Stomach smooth muscle (tissue), 2 donors: ENCODE measurements around the gene TMEM192.

Source experiments
- H3K27ac ChIP-seq: one replicate; pipeline ENCODE4 v1.7.0; 2013; ENCODE audit warnings: mild to moderate bottlenecking, low read length, inconsistent platforms
- H3K27me3 ChIP-seq, 2 donors: one replicate each; pipeline ENCODE4 v1.7.0; 2013; ENCODE audit warnings: low read length in 2 of 2; ENCODE audit not compliant: insufficient read depth in 2 of 2, control insufficient read depth in 1 of 2
- H3K36me3 ChIP-seq, 2 donors: one replicate each; pipeline ENCODE4 v1.7.0; 2013; ENCODE audit warnings: low read length in 2 of 2; ENCODE audit not compliant: control insufficient read depth in 2 of 2, insufficient read depth in 2 of 2
- H3K4me1 ChIP-seq: one replicate; pipeline ENCODE4 v1.7.0; 2013; ENCODE audit warnings: low read length; ENCODE audit not compliant: control insufficient read depth, insufficient read depth
- H3K4me3 ChIP-seq, 2 donors: one replicate each; pipeline ENCODE4 v1.7.0; 2013; ENCODE audit warnings: low read length in 2 of 2
- H3K9ac ChIP-seq, 2 donors: one replicate each; pipeline ENCODE4 v1.7.0; 2013; ENCODE audit warnings: low read length in 2 of 2, mild to moderate bottlenecking in 1 of 2
- H3K9me3 ChIP-seq, 2 donors: one replicate each; pipeline ENCODE4 v1.7.0; 2013; ENCODE audit warnings: low read length in 2 of 2; ENCODE audit not compliant: control insufficient read depth in 2 of 2
- donor health status: healthy.
- donor health status: Pancreatic carcinoma.

The TMEM192 gene

DNA sequence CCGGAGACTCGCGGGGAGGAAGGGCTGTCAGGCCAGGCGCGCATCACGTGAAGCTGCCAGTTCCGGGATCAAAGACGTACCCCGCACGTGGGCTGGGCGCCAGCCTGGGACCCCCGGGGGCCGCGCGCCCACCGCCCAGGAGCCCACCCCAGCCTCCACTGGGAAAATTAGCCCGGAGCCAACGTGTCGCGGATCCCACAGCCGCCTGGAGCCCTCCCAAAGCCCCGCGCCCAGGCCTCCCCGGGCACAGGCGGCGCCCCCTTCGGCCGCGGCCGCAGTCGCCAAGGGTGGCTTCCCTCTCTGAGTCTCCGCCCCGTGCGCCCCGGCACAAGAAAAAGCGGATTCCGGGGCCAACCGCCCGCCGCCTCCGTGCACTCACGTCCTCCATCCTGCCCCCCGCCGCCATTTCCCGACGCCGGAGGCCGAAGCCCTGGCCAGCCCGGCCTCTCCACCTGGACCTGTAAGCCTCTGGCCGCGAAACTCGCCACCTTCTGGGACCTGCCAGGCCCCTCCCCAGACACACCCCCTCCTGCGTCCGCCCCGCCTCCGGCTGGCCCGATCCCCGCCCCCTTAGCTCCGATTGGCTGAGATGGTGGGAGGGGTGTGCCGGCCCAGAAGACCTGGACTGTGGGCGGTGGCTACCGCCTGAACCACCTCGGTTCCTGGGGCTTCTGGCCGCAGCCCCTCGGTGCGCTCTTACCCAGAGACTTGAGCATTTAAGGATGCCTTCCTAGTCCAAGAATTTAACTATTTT lies at the start of gene TMEM192:
TMEM192 (minus strand) TSS at position 493 of the 754 bp plus-strand sequence; CDS start at position 406, 87 bp downstream.
- peak within 1 kb of the TSS; percentile 82 for H3K27ac ChIP-seq
- H3K4me3 ChIP-seq: peak within 1 kb of the TSS; percentile 93 to 98
- H3K9me3 ChIP-seq: no peaks in the 10 kb centered on the region
- H3K4me1 ChIP-seq: peaks cover 8% of the 10 kb centered on the region
- no peaks in the 10 kb centered on the region for H3K36me3 ChIP-seq
- peak within 1 kb of the TSS; percentile 55 to 80 for H3K9ac ChIP-seq
- H3K27me3 ChIP-seq: no peaks in the 10 kb centered on the region

GRCh38 chr4:165158762-165159161 lies 46.1 kb upstream of the TMEM192 start:
- no peaks in the 10 kb centered on the region for H3K4me1 ChIP-seq
- no peaks in the 10 kb centered on the region for H3K27me3 ChIP-seq
- H3K27ac ChIP-seq: no peak overlapping the region
- H3K36me3 ChIP-seq: no peaks in the 10 kb centered on the region
- no peak overlapping the region for H3K9ac ChIP-seq
- no peak overlapping the region for H3K4me3 ChIP-seq
- H3K9me3 ChIP-seq: no peaks in the 10 kb centered on the region

DNA sequence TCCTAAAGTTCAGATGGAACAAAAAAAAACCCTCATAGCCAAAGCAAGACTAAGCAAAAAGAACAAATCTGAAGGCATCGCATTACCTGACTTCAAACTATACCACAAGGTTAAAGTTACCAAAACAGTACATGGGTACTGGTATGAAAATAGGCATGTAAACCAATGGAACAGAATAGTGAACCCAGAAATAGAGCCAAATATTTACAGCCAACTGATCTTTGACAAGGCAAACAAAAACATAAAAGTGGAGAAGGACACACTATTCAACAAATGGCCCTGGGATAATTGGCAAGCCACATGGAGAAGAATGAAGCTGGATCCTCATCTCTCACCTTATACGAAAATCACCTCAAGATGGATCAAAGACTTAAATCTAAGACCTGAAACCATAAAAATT lies 44.2 kb upstream of the TMEM192 start:
- no peaks in the 10 kb centered on the region for H3K9me3 ChIP-seq
- no peaks in the 10 kb centered on the region for H3K36me3 ChIP-seq
- no peaks in the 10 kb centered on the region for H3K4me1 ChIP-seq
- no peak overlapping the region for H3K4me3 ChIP-seq
- H3K27ac ChIP-seq: no peak overlapping the region
- H3K9ac ChIP-seq: no peak overlapping the region
- H3K27me3 ChIP-seq: no peaks in the 10 kb centered on the region

DNA sequence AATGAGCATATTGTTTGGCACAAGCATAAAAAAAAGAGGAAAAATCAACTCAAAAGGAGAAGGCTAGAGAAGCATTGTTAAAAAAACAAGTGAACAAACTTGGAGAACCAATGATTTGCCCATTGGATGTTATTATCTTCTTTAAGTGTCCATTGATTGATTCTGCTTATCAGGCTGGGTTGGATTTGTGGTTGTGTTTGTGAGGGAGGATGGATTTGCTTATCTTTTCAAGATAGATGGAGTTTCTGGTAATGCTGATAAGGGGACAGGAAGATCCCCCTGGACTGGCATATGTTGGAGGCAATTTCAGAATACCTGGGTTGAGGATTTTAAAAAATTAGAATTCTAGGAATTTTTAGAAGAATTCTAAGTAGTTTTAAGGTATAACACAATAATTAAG lies 41.8 kb upstream of the TMEM192 start:
- Histone ChIP-seq H3K9me3 (no peaks in the 10 kb centered on the region), H3K4me1 (no peaks in the 10 kb centered on the region), H3K36me3 (no peaks in the 10 kb centered on the region), H3K9ac (no peak overlapping the region), H3K27me3 (no peaks in the 10 kb centered on the region), H3K4me3 (no peak overlapping the region), H3K27ac (no peak overlapping the region)

GRCh38 chr4:165152527-165152926 lies 39.9 kb upstream of the TMEM192 start:
- H3K27me3 ChIP-seq: no peaks in the 10 kb centered on the region
- no peaks in the 10 kb centered on the region for H3K9me3 ChIP-seq
- no peak overlapping the region for H3K4me3 ChIP-seq
- no peaks in the 10 kb centered on the region for H3K36me3 ChIP-seq
- no peak overlapping the region for H3K27ac ChIP-seq
- H3K4me1 ChIP-seq: no peaks in the 10 kb centered on the region
- H3K9ac ChIP-seq: no peak overlapping the region

DNA sequence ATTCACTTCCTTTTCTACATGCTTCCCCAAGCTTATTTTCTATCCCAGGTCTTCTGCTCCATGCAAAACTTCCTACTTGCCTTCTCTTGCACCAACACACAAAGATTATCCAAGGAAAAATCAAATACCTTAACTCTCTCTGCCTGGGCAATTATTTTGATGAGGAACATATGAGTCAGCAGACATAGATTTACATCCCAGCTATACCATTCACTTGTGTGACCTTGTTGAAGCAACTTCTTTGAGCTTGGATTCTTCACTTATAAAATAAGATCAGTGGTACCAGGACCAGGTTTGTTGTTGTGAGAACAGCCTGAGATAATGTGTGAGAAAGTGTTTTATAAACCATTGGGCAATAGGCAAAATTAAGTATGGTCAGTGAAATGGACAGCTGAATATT lies 39.1 kb upstream of the TMEM192 start:
- Histone ChIP-seq H3K27ac (no peak overlapping the region), H3K4me3 (no peak overlapping the region), H3K36me3 (no peaks in the 10 kb centered on the region), H3K4me1 (no peaks in the 10 kb centered on the region), H3K9me3 (no peaks in the 10 kb centered on the region), H3K27me3 (no peaks in the 10 kb centered on the region), H3K9ac (no peak overlapping the region)

- Histone ChIP-seq H3K27me3 (no peaks in the 10 kb centered on the region), H3K4me3 (no peak overlapping the region), H3K4me1 (no peaks in the 10 kb centered on the region), H3K9me3 (no peaks in the 10 kb centered on the region), H3K27ac (no peak overlapping the region), H3K9ac (no peak overlapping the region), H3K36me3 (no peaks in the 10 kb centered on the region)
These were observed 37.9 kb upstream of the TMEM192 start for GRCh38 chr4:165150545-165150944.

DNA sequence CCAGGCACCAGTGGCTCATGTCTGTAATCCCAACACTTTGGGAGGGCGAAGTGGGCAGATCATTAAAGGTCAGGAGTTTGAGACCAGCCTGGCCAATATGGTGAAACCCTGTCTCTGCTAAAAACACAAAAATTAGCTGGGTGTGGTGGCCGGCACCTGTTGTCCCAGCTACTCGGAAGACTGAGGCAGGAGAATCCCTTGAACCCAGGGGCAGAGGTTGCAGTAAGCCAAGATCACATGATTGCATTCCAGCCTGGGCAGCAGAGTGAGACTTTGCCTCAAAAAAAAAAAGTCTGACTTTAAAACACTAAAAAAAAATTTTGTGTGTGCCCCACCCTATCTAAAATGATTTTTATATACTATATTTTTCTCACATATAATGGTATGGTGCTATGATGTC lies 26.2 kb upstream of the TMEM192 start:
- no peaks in the 10 kb centered on the region for H3K4me1 ChIP-seq

GRCh38 chr4:165137205-165137604 lies 24.5 kb upstream of the TMEM192 start:
- no peaks in the 10 kb centered on the region for H3K27me3 ChIP-seq
- H3K4me3 ChIP-seq: no peak overlapping the region
- H3K9me3 ChIP-seq: peaks cover 0 to 4% of the 10 kb centered on the region in 2 donors
- H3K4me1 ChIP-seq: no peaks in the 10 kb centered on the region
- no peak overlapping the region for H3K9ac ChIP-seq
- no peaks in the 10 kb centered on the region for H3K36me3 ChIP-seq
- no peak overlapping the region for H3K27ac ChIP-seq

More for the DNA sequence above, 26.2 kb upstream of the TMEM192 start:
- no peak overlapping the region for H3K4me3 ChIP-seq
- H3K9me3 ChIP-seq: peaks cover 0 to 4% of the 10 kb centered on the region in 2 donors
- peaks cover 0 to 3% of the 10 kb centered on the region in 2 donors for H3K27me3 ChIP-seq
- no peak overlapping the region for H3K27ac ChIP-seq
- no peak overlapping the region for H3K9ac ChIP-seq
- no peaks in the 10 kb centered on the region for H3K36me3 ChIP-seq

GRCh38 chr4:165136529-165136928 lies 23.9 kb upstream of the TMEM192 start:
- H3K9ac ChIP-seq: no peak overlapping the region
- peaks cover 0 to 4% of the 10 kb centered on the region in 2 donors for H3K9me3 ChIP-seq
- H3K4me1 ChIP-seq: no peaks in the 10 kb centered on the region
- no peak overlapping the region for H3K4me3 ChIP-seq
- no peak overlapping the region for H3K27ac ChIP-seq
- H3K27me3 ChIP-seq: no peaks in the 10 kb centered on the region
- no peaks in the 10 kb centered on the region for H3K36me3 ChIP-seq

DNA sequence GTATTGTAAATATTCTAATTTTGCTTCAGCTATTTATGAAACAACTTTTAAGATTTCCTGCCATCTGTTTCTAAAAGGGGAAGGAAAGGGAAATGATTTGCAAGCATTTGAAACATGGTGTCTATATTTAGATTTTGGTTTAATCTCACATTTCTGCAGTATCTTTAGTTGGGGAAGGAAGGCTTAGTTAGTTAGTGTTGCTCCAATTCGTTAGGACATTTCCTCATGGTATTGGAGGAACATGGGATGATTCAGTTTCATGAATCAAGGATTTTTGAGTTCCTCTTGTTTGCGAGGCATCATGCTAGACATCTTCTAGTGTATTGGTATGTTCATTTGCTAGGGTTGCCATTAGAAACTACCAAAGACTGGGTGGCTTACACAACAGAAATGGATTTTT lies 20.5 kb upstream of the TMEM192 start:
- Histone ChIP-seq H3K27ac (no peak overlapping the region), H3K9me3 (peaks cover 0 to 4% of the 10 kb centered on the region in 2 donors), H3K36me3 (no peaks in the 10 kb centered on the region), H3K9ac (no peak overlapping the region), H3K4me3 (no peak overlapping the region), H3K4me1 (no peaks in the 10 kb centered on the region), H3K27me3 (peaks cover 0 to 2% of the 10 kb centered on the region in 2 donors)
